Measurements from ENCODE around the gene CAPZB.

The CAPZB gene

GRCh38 chr1:19407494-19408096 is 77.7 kb downstream of the CAPZB start:
- H3K4me1 Mint-ChIP-seq = peaks cover 61% of the 10 kb centered on the region
- H3K9me3 Mint-ChIP-seq = no peaks in the 10 kb centered on the region
- H3K27me3 Mint-ChIP-seq = no peaks in the 10 kb centered on the region
- H3K27ac Mint-ChIP-seq = peak overlapping the region; percentile 20
- ATAC-seq = no peak
- H3K36me3 Mint-ChIP-seq = peaks cover 27% of the 10 kb centered on the region
- no peak overlapping the region for H3K4me3 Mint-ChIP-seq

GRCh38 chr1:19406680-19407079 is 78.7 kb downstream of the CAPZB start:
- Mint-ChIP-seq H3K9me3 (no peaks in the 10 kb centered on the region), H3K36me3 (peaks cover 27% of the 10 kb centered on the region), H3K4me3 (no peak overlapping the region), H3K4me1 (peaks cover 61% of the 10 kb centered on the region), H3K27me3 (no peaks in the 10 kb centered on the region), H3K27ac (peak overlapping the region; percentile 20)
- ATAC-seq = no peak

GRCh38 chr1:19405761-19406487 is 79.4 kb downstream of the CAPZB start:
- no peaks in the 10 kb centered on the region for H3K9me3 Mint-ChIP-seq
- H3K36me3 Mint-ChIP-seq = peaks cover 32% of the 10 kb centered on the region
- H3K4me3 Mint-ChIP-seq = no peak overlapping the region
- ATAC-seq = no peak
- H3K4me1 Mint-ChIP-seq = peaks cover 61% of the 10 kb centered on the region
- peak overlapping the region; percentile 19 for H3K27ac Mint-ChIP-seq
- no peaks in the 10 kb centered on the region for H3K27me3 Mint-ChIP-seq

- H3K4me1 Mint-ChIP-seq = peaks cover 62% of the 10 kb centered on the region
- no peak for ATAC-seq
- no peaks in the 10 kb centered on the region for H3K27me3 Mint-ChIP-seq
- H3K36me3 Mint-ChIP-seq = peaks cover 39% of the 10 kb centered on the region
- H3K4me3 Mint-ChIP-seq = no peak overlapping the region
- H3K27ac Mint-ChIP-seq = peak overlapping the region; percentile 19
- H3K9me3 Mint-ChIP-seq = no peaks in the 10 kb centered on the region
These were observed 80.1 kb downstream of the CAPZB start for GRCh38 chr1:19405195-19405760.

DNA sequence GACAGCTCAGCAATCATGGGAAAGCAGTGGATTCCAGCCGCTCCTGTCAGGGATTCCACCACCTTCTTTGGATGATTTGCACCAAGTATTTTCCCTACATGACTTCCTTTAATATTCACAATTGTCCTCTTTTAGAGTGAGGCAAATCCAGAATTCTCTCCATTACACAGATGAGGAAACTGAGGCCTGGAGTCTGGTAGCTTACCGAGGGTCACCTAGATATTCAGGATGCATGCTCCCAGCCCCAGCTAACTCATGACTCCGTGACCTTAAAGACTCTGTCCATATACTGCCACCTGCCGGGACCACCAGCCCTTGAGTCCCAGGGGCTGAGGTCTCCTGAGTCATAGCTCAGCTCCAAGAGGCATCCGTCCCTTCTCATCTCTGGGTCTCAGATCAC is 80.6 kb downstream of the CAPZB start:
- Mint-ChIP-seq H3K4me1 (peaks cover 60% of the 10 kb centered on the region), H3K27ac (no peak overlapping the region), H3K4me3 (no peak overlapping the region), H3K27me3 (no peaks in the 10 kb centered on the region), H3K9me3 (no peaks in the 10 kb centered on the region), H3K36me3 (peaks cover 35% of the 10 kb centered on the region)
- no peak for ATAC-seq

- peak overlapping the region; percentile 2 for H3K27ac Mint-ChIP-seq
- H3K9me3 Mint-ChIP-seq = no peaks in the 10 kb centered on the region
- no peak for ATAC-seq
- H3K36me3 Mint-ChIP-seq = peaks cover 37% of the 10 kb centered on the region
- no peaks in the 10 kb centered on the region for H3K27me3 Mint-ChIP-seq
- no peak overlapping the region for H3K4me3 Mint-ChIP-seq
- H3K4me1 Mint-ChIP-seq = peaks cover 58% of the 10 kb centered on the region
These were observed 82.1 kb downstream of the CAPZB start for GRCh38 chr1:19403256-19403655.

- H3K4me1 Mint-ChIP-seq = peaks cover 54% of the 10 kb centered on the region
- no peak for ATAC-seq
- peaks cover 37% of the 10 kb centered on the region for H3K36me3 Mint-ChIP-seq
- H3K9me3 Mint-ChIP-seq = no peaks in the 10 kb centered on the region
- H3K4me3 Mint-ChIP-seq = no peak overlapping the region
- H3K27me3 Mint-ChIP-seq = no peaks in the 10 kb centered on the region
- H3K27ac Mint-ChIP-seq = peak overlapping the region; percentile 30
These were observed 83.1 kb downstream of the CAPZB start for GRCh38 chr1:19402031-19402813.

- H3K4me1 Mint-ChIP-seq = peaks cover 51% of the 10 kb centered on the region
- peaks cover 37% of the 10 kb centered on the region for H3K36me3 Mint-ChIP-seq
- H3K27ac Mint-ChIP-seq = peak overlapping the region; percentile 44
- ATAC-seq = no peak
- H3K4me3 Mint-ChIP-seq = no peak overlapping the region
- H3K9me3 Mint-ChIP-seq = no peaks in the 10 kb centered on the region
- no peaks in the 10 kb centered on the region for H3K27me3 Mint-ChIP-seq
These were observed 83.8 kb downstream of the CAPZB start for GRCh38 chr1:19401535-19401889.

- H3K9me3 Mint-ChIP-seq = no peaks in the 10 kb centered on the region
- H3K4me1 Mint-ChIP-seq = peaks cover 52% of the 10 kb centered on the region
- no peak overlapping the region for H3K4me3 Mint-ChIP-seq
- no peaks in the 10 kb centered on the region for H3K27me3 Mint-ChIP-seq
- H3K27ac Mint-ChIP-seq = peak overlapping the region; percentile 44
- ATAC-seq = no peak
- peaks cover 37% of the 10 kb centered on the region for H3K36me3 Mint-ChIP-seq
These were observed 84.3 kb downstream of the CAPZB start for GRCh38 chr1:19400875-19401534.

DNA sequence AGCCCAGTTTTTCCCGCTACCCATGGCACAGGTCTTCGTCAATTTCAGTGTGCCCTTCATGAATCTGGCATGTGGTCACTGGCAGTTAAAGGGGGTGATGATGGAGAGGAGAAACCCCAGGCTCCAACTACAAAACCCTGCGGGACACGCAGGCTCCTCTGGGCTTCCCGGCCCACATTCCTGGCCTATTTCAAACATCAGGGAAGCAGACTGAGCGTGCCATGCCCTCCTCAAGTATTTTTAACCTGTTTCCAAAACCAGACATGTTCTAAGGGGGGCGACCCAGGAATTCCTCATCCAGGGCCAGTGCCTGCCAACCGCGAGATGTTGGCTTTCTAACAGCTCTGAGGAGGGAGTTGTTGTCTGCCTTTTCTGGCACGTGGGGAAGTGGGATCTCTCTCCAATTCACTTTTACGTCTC is 85.1 kb downstream of the CAPZB start:
- ATAC-seq = no peak
- H3K36me3 Mint-ChIP-seq = peaks cover 30% of the 10 kb centered on the region
- H3K27ac Mint-ChIP-seq = peak overlapping the region; percentile 44
- H3K4me3 Mint-ChIP-seq = no peak overlapping the region
- H3K9me3 Mint-ChIP-seq = no peaks in the 10 kb centered on the region
- no peaks in the 10 kb centered on the region for H3K27me3 Mint-ChIP-seq
- H3K4me1 Mint-ChIP-seq = peaks cover 54% of the 10 kb centered on the region

- Mint-ChIP-seq H3K27ac (no peak overlapping the region), H3K27me3 (no peaks in the 10 kb centered on the region), H3K4me1 (peaks cover 67% of the 10 kb centered on the region), H3K9me3 (no peaks in the 10 kb centered on the region), H3K36me3 (peaks cover 31% of the 10 kb centered on the region), H3K4me3 (no peak overlapping the region)
- no peak for ATAC-seq
These were observed 87.0 kb downstream of the CAPZB start for GRCh38 chr1:19398309-19398760.

DNA sequence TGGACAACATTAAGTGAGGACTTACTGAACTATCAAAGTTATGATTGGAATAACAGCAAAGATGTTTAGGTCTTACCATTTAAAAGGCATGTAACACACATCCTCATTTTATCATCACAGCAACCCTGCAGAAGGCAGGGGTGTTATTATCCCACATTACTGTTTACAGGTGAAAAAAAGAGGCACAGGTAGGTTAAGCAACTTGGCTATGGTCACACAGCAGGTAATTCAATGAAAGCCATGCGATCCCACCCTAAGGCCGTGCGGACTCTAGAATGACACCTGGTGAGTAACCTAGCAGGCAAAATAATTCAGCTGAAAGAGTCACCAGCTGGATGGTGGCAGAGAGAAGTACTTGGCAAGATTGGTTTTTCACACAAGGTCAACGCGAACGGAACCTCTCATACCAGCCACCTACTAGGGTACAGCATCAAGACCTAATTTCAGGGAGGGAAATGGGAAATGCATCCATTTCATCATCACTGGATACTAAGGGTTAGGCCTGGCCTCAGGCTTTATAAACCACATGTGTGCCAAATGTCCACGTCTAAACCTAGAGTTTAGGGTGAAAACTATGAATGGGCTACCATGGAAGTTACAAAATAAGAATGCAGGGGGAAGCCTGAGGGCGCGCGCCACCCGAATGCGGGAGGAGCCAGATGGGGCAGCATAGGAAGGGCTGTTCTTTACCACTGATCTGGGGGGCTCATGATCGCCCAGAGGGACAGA is 88.0 kb downstream of the CAPZB start:
- H3K9me3 Mint-ChIP-seq = no peaks in the 10 kb centered on the region
- no peak overlapping the region for H3K27ac Mint-ChIP-seq
- no peak overlapping the region for H3K4me3 Mint-ChIP-seq
- no peaks in the 10 kb centered on the region for H3K27me3 Mint-ChIP-seq
- peaks cover 68% of the 10 kb centered on the region for H3K4me1 Mint-ChIP-seq
- ATAC-seq = no peak
- H3K36me3 Mint-ChIP-seq = peaks cover 26% of the 10 kb centered on the region

GRCh38 chr1:19396280-19396679 is 89.1 kb downstream of the CAPZB start:
- Mint-ChIP-seq H3K9me3 (no peaks in the 10 kb centered on the region), H3K36me3 (peaks cover 24% of the 10 kb centered on the region), H3K4me1 (peaks cover 70% of the 10 kb centered on the region), H3K4me3 (no peak overlapping the region), H3K27me3 (no peaks in the 10 kb centered on the region), H3K27ac (no peak overlapping the region)
- ATAC-seq = no peak

GRCh38 chr1:19395678-19396192 is 89.6 kb downstream of the CAPZB start:
- Mint-ChIP-seq H3K36me3 (peaks cover 19% of the 10 kb centered on the region), H3K4me1 (peaks cover 70% of the 10 kb centered on the region), H3K9me3 (no peaks in the 10 kb centered on the region), H3K27me3 (no peaks in the 10 kb centered on the region), H3K27ac (peak overlapping the region; percentile 95), H3K4me3 (no peak overlapping the region)
- ATAC-seq = no peak
